Left cardiac atrium (tissue), 4 donors: ENCODE data around the gene APBA1. TPM values are rescaled to one million over a fixed set of nuclear protein-coding genes. Genes with fewer than 3 reads are reported as not detected.

Experiments
- ATAC-seq, 2 donors: fragments of 200-7000 bp; cut with Tn5 transposase; one replicate each; pipeline ENCODE4 v1.9.1; 2020; ENCODE audit warnings: mild to moderate bottlenecking in 2 of 2, moderate library complexity in 2 of 2
- DNase-seq: peaks from one replicate; pipeline ENCODE4 v3.0.0-alpha.2; 2020
- intact Hi-C, 2 donors: fragments of 100-400 bp; cut with DNase I; formaldehyde crosslinking; loops; one replicate each; pipeline versions ENCODE4 v1.14.1 to v1.15.1; 2022 to 2023
- total RNA-seq, 2 donors: library from RNA; stranded (reverse); fragmentation: NEBNext Ultra II Directional; extraction: Animal tissue kit (Norgen Biotek cat#: 25700); gene quantifications; one replicate each; pipeline ENCODE4 v1.2.1, GENCODE V29; 2021
- donor health status: DM: no; HTN: yes; CAD: no.
- donor health status: DM: no; HTN: yes; CAD: no; lungs with severe emphysema.
- donor health status: DM: yes; HTN: yes; CAD: no.
- donor health status: Dilated cardiomyopathy.

The APBA1 gene
- total RNA-seq, 2 donors from 2014 or later = 7.8 to 8.4 TPM

DNA sequence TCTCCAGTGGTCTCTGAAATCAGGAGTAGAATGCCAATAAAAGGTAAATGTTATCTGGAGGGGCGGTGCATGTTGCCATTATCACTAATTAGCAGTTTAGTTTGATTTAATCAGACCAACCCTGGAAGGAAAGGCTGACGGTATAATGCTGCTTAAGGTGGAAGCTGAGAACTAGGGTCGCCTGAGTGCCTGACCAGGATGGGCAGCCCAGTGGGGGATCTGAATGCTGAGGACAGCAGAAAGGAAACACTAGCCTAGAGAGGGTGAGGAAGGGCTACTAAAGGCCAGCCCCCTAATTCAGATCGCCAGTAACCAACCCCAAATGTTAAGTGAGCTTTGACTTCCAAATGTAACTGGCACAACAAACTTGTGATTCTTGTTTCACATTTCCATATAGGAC lies 172.2 kb downstream of the APBA1 start:
- intact Hi-C loops = no loop called here
- ATAC-seq = no peak
- DNase-seq = no peak

DNA sequence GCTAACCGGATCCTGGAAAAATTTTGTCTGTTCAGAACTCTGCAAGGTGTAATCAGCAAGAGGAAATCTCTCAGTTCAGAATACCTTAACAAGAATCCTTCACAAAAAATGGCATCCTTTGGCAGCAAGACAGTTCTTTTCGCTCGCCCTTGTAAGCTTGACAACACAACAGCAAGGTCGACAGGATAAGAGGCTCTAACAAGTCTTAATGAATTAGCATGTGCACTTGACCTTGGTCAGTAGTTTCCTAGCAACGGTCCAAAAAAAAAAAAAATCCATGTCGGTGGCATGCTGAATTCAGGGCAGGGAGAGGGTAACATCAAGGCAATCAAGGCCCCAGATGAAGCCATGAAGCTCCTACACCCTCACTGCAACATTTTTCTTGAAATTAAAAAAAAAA lies 172.8 kb downstream of the APBA1 start:
- intact Hi-C loops = no loop called here
- ATAC-seq = peak in 1 of 2 donors; percentile 25

GRCh38 chr9:69498470-69498869 lies 173.7 kb downstream of the APBA1 start:
- ATAC-seq (no peak), DNase-seq (no peak)
- intact Hi-C loops = no loop called here

More for the DNA sequence above, 172.8 kb downstream of the APBA1 start:
- no peak for DNase-seq

DNA sequence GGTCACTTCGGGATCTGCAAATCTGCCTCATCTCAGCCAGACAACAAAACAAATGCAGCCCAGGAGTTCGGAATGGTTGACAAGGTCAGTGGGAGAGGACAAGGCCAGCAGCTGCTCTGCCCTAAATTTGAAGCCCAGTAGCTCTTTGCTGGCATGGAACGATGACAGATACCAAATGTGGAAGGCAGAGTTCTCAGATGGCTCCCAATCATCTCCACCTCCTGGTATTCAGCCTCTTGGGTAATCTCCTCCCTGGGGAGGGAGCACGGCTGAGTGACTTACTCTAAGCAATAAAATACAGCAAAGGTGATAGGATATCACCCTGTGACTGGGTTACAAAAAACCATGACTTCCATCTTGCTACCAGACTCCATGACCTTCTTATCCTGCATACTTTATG lies 174.4 kb downstream of the APBA1 start:
- ATAC-seq (peak in 1 of 2 donors; percentile 31), DNase-seq (no peak)
- intact Hi-C loops = no loop called here

DNA sequence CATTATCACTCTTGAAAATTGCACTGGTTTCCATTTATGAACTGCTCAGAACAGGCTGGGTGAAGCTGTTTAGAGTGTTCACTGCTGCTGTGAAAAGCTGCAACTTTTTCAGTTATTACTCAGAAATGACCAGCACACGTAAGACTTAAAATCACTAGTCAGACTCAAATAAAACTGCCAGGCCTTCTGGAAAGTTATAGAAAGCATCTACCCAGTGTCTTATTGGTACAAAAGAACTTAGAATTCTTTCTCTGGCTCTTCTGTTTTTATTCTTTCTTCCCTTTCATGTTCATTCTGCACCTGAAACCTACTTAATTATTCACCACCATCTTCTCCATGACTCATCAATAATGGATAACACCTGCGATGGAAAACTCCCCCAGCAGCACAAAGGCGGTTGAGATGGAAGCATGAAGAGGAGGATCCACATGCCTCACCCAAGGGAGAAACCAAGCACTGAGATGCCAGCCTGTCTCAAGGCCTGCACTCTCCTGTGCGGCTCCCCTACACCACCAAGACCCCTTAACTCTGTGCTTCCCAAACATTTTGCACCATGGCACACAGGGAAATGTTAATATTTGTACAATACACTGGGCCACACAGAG lies 175.2 kb downstream of the APBA1 start:
- DNase-seq (no peak), ATAC-seq (no peak)
- intact Hi-C loops = no loop called here

DNA sequence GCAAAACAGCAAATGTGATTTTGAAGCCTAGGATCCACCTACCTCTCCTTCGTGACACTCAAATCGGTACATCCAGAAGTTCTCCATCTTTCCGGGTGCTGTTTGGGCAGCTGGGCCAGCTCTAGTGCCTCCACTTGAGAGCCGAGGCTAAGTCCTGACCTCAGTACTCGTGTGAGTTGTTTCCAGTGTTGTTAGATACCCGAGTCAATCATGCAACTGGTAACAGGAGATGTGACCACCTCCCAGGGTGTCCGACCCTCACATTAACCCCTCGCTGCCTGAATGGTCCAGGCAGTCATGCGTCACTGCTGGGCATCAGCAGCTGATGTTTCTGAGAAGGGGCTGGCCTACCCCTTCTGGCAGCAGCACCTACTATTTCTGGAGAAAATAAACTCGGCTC lies 176.9 kb downstream of the APBA1 start:
- intact Hi-C loops = no loop called here
- no peak for ATAC-seq
- DNase-seq = no peak

DNA sequence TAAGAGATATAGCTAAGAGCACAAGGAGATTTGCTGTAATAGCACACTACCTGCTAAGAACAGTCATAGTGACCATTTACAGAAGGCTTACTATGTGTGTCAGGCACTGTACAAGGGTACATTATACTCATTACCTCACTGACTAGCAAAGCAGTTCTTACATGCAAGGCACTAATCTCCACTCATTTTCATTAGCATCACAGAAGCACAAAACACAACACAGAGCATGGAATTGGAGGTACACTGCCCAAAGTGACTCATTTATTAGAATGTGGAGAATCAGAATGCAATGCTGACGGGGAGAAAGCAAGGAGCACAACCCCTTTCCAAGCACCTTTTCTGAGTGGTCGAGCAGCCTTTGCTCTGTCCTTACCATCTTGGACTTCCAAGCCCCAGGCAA lies 177.4 kb downstream of the APBA1 start:
- DNase-seq = no peak
- ATAC-seq = no peak

GRCh38 chr9:69494208-69494607 lies 178.0 kb downstream of the APBA1 start:
- ATAC-seq (no peak), DNase-seq (no peak)
- intact Hi-C loops = no loop called here

More for the DNA sequence above, 177.4 kb downstream of the APBA1 start:
- intact Hi-C loops = no loop called here

DNA sequence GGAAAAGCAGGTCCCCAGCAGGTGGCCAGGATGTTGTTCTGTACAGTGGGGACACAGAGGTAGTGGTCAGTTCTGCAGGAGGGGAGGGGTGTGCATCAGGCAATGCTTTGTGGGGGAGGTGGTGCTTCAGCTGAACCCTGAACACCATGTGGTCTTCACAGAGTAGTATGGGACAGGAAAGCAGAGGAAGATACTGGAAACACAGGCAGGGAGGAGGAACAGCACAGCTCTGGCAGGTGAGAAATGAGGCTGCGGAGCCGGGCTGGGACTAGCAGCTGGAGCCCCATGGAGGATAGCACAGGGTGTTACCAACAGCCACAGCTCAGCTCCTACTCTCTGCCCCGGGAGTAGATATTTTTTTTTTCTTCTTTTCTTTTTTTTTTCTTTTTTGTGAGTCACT lies 185.7 kb downstream of the APBA1 start:
- DNase-seq (no peak), ATAC-seq (peak in 1 of 2 donors; percentile 49)
- intact Hi-C loops = no loop called here

DNA sequence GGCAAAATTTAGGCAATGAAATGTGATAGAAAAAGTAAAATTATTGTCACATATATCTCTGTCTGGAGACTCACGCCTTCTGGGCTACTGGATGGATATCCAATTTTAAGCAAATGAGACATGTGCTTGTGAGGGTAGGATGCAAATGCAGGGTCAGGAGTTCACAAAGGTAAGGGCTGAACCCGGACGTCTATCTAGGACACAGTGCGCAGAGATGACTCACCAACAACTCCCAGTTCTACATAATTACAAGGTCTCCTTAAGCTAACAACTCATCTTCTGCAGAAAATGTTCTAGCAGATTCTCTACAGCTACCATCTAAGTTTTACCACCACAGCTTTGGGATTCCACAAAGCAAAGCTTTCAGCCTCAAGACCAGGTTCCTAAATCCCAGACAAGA lies 186.7 kb downstream of the APBA1 start:
- ATAC-seq = peak in 1 of 2 donors; percentile 18
- intact Hi-C loops = no loop called here
- no peak for DNase-seq

DNA sequence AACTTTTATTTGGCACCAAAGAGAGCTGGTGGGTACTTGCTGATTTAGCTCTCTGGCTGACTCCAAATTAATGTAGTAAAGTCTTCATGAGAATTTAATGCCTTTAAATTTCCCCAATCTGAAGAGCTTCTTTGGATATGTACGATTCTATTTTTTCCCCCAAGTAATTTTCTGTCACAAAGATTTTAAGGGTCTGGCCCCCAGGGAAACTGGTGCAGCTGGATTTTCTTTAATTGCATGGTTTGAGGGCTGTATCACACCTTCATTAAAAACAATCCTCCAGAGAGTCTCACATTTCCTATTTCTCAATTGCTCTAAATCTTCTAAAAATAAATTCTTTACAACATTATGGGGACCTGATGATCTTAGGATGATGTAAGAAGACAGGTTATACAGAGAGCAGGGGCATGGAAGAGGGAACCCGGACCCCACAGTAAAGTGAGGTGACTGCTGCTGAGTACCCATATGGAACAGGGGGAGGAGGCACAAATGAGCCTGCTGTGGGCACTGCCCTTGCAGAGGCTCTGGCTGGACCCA lies 188.2 kb downstream of the APBA1 start:
- intact Hi-C loops = no loop called here
- DNase-seq = no peak
- no peak for ATAC-seq

- ATAC-seq (no peak), DNase-seq (no peak)
- intact Hi-C loops = no loop called here
Measured at GRCh38 chr9:69476797-69477196, 195.4 kb downstream of the APBA1 start.

- DNase-seq = no peak
- no peak for ATAC-seq
- intact Hi-C loops = no loop called here
Measured at GRCh38 chr9:69476016-69476415, 196.2 kb downstream of the APBA1 start.

DNA sequence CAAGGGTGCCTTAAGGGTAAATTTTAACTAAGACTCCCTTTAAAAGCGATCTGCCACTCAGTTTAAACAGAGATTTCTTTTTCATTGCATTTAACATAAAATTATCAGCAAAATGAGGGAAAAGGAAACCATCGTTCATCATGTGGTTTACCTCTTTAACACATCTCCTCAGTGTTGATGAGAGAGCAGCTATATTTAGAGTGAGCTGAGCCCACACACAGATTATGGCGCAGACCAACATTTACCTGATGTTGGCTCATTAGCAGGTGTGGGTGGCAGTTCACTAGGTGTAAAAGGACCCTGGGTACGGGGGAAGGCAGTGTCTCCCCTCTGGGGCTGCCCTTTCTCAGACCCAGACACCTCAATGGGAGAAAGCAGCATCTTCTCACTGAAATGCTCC lies 197.3 kb downstream of the APBA1 start:
- ATAC-seq (peak; percentile 47 to 59), DNase-seq (no peak)
- intact Hi-C loops = no loop called here

DNA sequence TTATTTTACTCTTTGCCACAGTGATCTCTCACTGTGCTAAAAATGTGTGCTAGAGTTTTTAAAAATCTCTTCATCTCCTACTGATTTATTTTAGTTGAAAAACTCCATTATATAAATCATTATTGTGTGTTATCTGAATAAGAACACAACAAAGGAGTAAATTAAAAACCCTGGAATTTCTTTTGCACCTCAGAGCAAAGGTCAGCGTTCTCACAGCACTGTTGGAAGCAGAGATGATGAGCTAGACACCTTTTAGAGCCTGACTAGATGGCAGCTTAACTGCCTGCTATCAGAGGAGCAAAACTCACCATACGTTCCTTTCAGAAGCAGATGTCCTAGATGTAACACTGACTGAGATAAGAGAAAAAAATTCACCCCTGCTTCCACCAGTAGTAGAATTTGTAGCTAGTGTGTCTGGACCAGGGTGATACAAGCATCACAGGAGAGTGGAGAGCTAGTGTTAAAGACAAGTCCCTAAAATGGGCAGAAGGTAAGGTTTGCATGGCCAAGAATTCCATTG lies 200.0 kb downstream of the APBA1 start:
- DNase-seq = no peak
- no peak for ATAC-seq
- intact Hi-C loops = no loop called here

- intact Hi-C loops = no loop called here
- DNase-seq (no peak), ATAC-seq (no peak)
Measured at GRCh38 chr9:69471433-69471832, 200.7 kb downstream of the APBA1 start.

- no peak for ATAC-seq
- no peak for DNase-seq
- intact Hi-C loops = no loop called here
Measured at GRCh38 chr9:69470186-69470977, 201.8 kb downstream of the APBA1 start.

DNA sequence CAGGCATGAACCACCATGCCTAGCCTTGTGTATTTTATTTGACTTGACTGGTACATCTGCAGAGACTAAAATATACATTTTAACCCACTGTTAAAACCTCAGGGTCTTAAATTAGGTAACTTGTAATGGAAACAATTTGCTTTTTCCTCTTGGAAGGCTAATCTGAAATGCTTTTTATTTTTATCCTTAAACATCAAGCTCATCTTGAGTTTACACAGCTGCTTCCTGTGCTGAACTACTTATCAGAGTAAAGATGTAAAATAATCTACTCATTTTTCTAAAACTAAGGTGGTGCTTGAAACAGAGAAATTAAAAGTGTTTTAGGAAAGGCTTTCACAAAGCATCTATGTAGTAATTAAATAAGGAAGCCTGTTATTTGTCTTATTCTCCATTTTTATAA lies 203.0 kb downstream of the APBA1 start:
- no peak for ATAC-seq
- intact Hi-C loops = no loop called here
- no peak for DNase-seq

DNA sequence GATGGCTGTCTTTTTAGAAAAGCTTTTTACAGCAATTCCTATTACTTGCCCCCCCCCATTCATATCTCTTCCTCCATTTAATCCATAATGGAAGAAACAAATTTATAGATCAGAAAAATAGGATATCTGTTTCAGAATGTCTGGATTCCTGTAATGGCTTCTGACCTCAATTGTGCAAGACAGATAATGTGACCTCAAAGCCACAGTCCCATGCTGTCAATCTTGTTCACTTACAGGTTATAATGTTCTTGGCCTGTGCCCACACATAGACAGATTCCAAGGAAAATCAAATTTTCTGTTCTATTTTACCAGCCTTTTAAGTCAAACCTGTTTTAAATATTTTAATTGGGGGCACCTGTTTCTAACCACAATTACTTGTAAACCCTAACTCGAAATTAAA lies 203.8 kb downstream of the APBA1 start:
- DNase-seq (no peak), ATAC-seq (no peak)

DNA sequence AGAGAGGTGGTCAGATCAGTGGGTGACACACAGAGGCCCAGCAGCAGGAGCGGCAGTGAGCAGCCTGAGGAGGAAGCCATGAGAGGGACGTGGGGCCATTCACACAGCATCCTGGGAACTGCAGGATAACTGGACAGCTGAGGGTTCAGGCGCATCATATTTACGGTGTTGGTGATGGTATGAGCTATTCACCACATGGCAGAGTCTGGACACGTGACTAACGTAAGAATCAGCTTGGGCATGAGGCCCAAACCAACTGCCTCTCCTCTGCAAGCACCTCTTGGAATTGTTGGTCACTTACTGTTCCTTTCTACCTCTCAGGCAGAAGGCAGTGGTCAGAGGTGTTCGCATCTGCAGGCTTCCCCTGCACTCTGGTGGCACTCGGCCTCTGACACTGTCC lies 206.0 kb downstream of the APBA1 start:
- intact Hi-C loops = no loop called here
- DNase-seq = no peak
- peak in 1 of 2 donors; percentile 12 for ATAC-seq

More for the DNA sequence above, 203.8 kb downstream of the APBA1 start:
- intact Hi-C loops = no loop called here
